RCC 7860 (cell line): ENCODE measurements around the gene CHMP1A.
A peak's percentile ranks its signal among the peaks of the same experiment; 100 is the strongest.
"Not testable (repeated sequence)": the region's sequence is repeated elsewhere in the genome, so short reads cannot be mapped to it uniquely, and the experiment has no call there.

Experiments
- DNase-seq: peaks from one replicate; pipeline ENCODE4 v3.0.0-alpha.2; 2015; ENCODE audit warnings: low spot score
- FAIRE-seq: peaks from 2 replicates; lab custom pipeline; 2012; peaks lifted over from hg19 to GRCh38; lab: Jason Lieb, UNC

CHMP1A gene

GRCh38 chr16:89693289-89693731 is 35.8 kb upstream of the CHMP1A start:
- DNase-seq, result no peak
- FAIRE-seq, result no peak

- DNase-seq (no peak), FAIRE-seq (no peak)
Observed at GRCh38 chr16:89691986-89692569, 34.6 kb upstream of the CHMP1A start.

GRCh38 chr16:89691231-89691985 is 33.9 kb upstream of the CHMP1A start:
- FAIRE-seq (no peak), DNase-seq (no peak)

- no peak for DNase-seq
- FAIRE-seq, result no peak
Observed at GRCh38 chr16:89690392-89690901, 32.9 kb upstream of the CHMP1A start.

- not testable (repeated sequence) for DNase-seq, FAIRE-seq
Observed at GRCh38 chr16:89689621-89690020, 32.1 kb upstream of the CHMP1A start.

GRCh38 chr16:89689142-89689541 is 31.6 kb upstream of the CHMP1A start:
- no peak for DNase-seq
- no peak for FAIRE-seq

- DNase-seq, result no peak
- FAIRE-seq, result no peak
Observed at GRCh38 chr16:89688395-89688794, 30.9 kb upstream of the CHMP1A start.

GRCh38 chr16:89687092-89687940 is 29.8 kb upstream of the CHMP1A start:
- peak; percentile 93 for DNase-seq
- peak; percentile 83 for FAIRE-seq

- DNase-seq (peak; percentile 68), FAIRE-seq (no peak)
Observed at GRCh38 chr16:89686520-89687091, 29.1 kb upstream of the CHMP1A start, which contains the start of gene CDK10. CDK10 (plus strand) TSS chr16:89686689; CDS start chr16:89686711, 22 bp downstream.

GRCh38 chr16:89685916-89686315 is 28.4 kb upstream of the CHMP1A start:
- no peak for FAIRE-seq
- no peak for DNase-seq

GRCh38 chr16:89678258-89678657 is 20.8 kb upstream of the CHMP1A start:
- FAIRE-seq (no peak), DNase-seq (peak; percentile 11)

- FAIRE-seq, result no peak
- no peak for DNase-seq
Observed at GRCh38 chr16:89672177-89672941, 14.9 kb upstream of the CHMP1A start.

GRCh38 chr16:89671565-89671964 is 14.1 kb upstream of the CHMP1A start:
- DNase-seq, FAIRE-seq: not testable (repeated sequence)

- FAIRE-seq (no peak), DNase-seq (no peak)
Observed at GRCh38 chr16:89670496-89671431, 13.3 kb upstream of the CHMP1A start.

- DNase-seq (no peak), FAIRE-seq (no peak)
Observed at GRCh38 chr16:89669755-89670154, 12.2 kb upstream of the CHMP1A start.

- FAIRE-seq (no peak), DNase-seq (no peak)
Observed at GRCh38 chr16:89668790-89669158, 11.3 kb upstream of the CHMP1A start.

GRCh38 chr16:89667633-89668032 is 10.1 kb upstream of the CHMP1A start:
- no peak for FAIRE-seq

GRCh38 chr16:89667000-89667399 is 9.5 kb upstream of the CHMP1A start:
- DNase-seq, FAIRE-seq: not testable (repeated sequence)

More at GRCh38 chr16:89667633-89668032, 10.1 kb upstream of the CHMP1A start:
- DNase-seq, result no peak

- FAIRE-seq, DNase-seq: not testable (repeated sequence)
Observed at GRCh38 chr16:89664238-89664637, 6.7 kb upstream of the CHMP1A start.
